H1 (cell line): ENCODE measurements around the gene CELSR3.

Experiments used
- ASH2L ChIP-seq: fragments of 200-600, 300-600 bp; sonication (generic); IDR thresholded peaks from one replicate; pipeline ENCODE4 v1.7.1; 2017; ENCODE audit warnings: low read length
- BRCA1 ChIP-seq: IDR thresholded peaks from 2 replicates; pipeline ENCODE4 v1.6.1; 2012; ENCODE audit warnings: low read depth, low read length, improper control_type of control experiment
- CTCF ChIP-seq, 3 experiments: IDR thresholded peaks; 1 replicate in 2 of 3; 2 replicates in 1 of 3; pipeline versions ENCODE4 v1.5.1 to v1.6.1; 2011; ENCODE audit warnings: low read length in 3 of 3, mild to moderate bottlenecking in 3 of 3, inconsistent platforms in 2 of 3, low read depth in 1 of 3, moderate library complexity in 1 of 3; ENCODE audit not compliant: insufficient read depth in 1 of 3; ENCODE audit errors: control extremely low read depth in 1 of 3
- EZH2 ChIP-seq: fragments of 200-600 bp; sonication (generic); IDR thresholded peaks from 2 replicates; pipeline ENCODE4 v1.7.1; 2012; ENCODE audit warnings: low read depth, mild to moderate bottlenecking, moderate library complexity, low read length, inconsistent platforms; ENCODE audit not compliant: severe bottlenecking
- KDM1A ChIP-seq: fragments of 200-600, 300-600 bp; sonication (generic); IDR thresholded peaks from 2 replicates; pipeline ENCODE4 v1.7.1; 2016; ENCODE audit warnings: mild to moderate bottlenecking, low read length, borderline replicate concordance
- MAX ChIP-seq: IDR thresholded peaks from 2 replicates; pipeline ENCODE4 v1.6.1; 2012; ENCODE audit warnings: inconsistent platforms
- POLR2A ChIP-seq, 2 experiments: IDR thresholded peaks; 1 replicate in 1 of 2; 2 replicates in 1 of 2; pipeline ENCODE4 v1.6.1; 2011; ENCODE audit warnings: low read depth in 2 of 2, low read length in 2 of 2, mild to moderate bottlenecking in 2 of 2; ENCODE audit errors: control extremely low read depth in 1 of 2
- POLR2AphosphoS5 ChIP-seq: IDR thresholded peaks from 2 replicates; pipeline ENCODE4 v1.6.1; 2011; ENCODE audit warnings: low read depth, low read length
- SP2 ChIP-seq: IDR thresholded peaks from 2 replicates; pipeline ENCODE4 v1.6.1; 2012; ENCODE audit warnings: mild to moderate bottlenecking, low read length, inconsistent platforms
- SUZ12 ChIP-seq: fragments of 200-600 bp; sonication (generic); IDR thresholded peaks from 2 replicates; pipeline ENCODE4 v1.6.1; 2012; ENCODE audit warnings: mild to moderate bottlenecking, inconsistent platforms, low read length, moderate library complexity, mixed read lengths
- TEAD4 ChIP-seq: IDR thresholded peaks from 2 replicates; pipeline ENCODE4 v1.6.1; 2012; ENCODE audit warnings: low read depth, low read length, inconsistent platforms, mixed read lengths
- USF2 ChIP-seq: IDR thresholded peaks from 2 replicates; pipeline ENCODE4 v1.6.1; 2011; ENCODE audit warnings: low read length, improper control_type of control experiment
- ZNF274 ChIP-seq: IDR thresholded peaks from 2 replicates; pipeline ENCODE4 v1.7.0; 2012; ENCODE audit warnings: low read length, borderline replicate concordance; ENCODE audit errors: extremely low read depth

GRCh38 chr3:48595526-48596121, 67.1 kb downstream of the CELSR3 start:
- TF ChIP-seq SUZ12 (no peak), MAX (no peak), CTCF (IDR thresholded peaks at IDR 0.05; ENCODE audit: control extremely low read depth in 1 of 3, insufficient read depth in 1 of 3, low read depth in 1 of 3, low read length in 3 of 3) (no peak), USF2 (no peak), ZNF274 (no peak), EZH2 (no peak), POLR2A (IDR thresholded peaks at IDR 0.05; ENCODE audit: control extremely low read depth in 1 of 2, low read depth in 2 of 2, low read length in 2 of 2) (no peak), BRCA1 (no peak), TEAD4 (no peak), KDM1A (no peak), SP2 (no peak), ASH2L (no peak), POLR2AphosphoS5 (no peak)
